ENCODE measurements around the gene CDH15.
A peak's percentile ranks its signal among the peaks of the same experiment; 100 is the strongest.

CDH15 gene, protein sequence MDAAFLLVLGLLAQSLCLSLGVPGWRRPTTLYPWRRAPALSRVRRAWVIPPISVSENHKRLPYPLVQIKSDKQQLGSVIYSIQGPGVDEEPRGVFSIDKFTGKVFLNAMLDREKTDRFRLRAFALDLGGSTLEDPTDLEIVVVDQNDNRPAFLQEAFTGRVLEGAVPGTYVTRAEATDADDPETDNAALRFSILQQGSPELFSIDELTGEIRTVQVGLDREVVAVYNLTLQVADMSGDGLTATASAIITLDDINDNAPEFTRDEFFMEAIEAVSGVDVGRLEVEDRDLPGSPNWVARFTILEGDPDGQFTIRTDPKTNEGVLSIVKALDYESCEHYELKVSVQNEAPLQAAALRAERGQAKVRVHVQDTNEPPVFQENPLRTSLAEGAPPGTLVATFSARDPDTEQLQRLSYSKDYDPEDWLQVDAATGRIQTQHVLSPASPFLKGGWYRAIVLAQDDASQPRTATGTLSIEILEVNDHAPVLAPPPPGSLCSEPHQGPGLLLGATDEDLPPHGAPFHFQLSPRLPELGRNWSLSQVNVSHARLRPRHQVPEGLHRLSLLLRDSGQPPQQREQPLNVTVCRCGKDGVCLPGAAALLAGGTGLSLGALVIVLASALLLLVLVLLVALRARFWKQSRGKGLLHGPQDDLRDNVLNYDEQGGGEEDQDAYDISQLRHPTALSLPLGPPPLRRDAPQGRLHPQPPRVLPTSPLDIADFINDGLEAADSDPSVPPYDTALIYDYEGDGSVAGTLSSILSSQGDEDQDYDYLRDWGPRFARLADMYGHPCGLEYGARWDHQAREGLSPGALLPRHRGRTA

DNA sequence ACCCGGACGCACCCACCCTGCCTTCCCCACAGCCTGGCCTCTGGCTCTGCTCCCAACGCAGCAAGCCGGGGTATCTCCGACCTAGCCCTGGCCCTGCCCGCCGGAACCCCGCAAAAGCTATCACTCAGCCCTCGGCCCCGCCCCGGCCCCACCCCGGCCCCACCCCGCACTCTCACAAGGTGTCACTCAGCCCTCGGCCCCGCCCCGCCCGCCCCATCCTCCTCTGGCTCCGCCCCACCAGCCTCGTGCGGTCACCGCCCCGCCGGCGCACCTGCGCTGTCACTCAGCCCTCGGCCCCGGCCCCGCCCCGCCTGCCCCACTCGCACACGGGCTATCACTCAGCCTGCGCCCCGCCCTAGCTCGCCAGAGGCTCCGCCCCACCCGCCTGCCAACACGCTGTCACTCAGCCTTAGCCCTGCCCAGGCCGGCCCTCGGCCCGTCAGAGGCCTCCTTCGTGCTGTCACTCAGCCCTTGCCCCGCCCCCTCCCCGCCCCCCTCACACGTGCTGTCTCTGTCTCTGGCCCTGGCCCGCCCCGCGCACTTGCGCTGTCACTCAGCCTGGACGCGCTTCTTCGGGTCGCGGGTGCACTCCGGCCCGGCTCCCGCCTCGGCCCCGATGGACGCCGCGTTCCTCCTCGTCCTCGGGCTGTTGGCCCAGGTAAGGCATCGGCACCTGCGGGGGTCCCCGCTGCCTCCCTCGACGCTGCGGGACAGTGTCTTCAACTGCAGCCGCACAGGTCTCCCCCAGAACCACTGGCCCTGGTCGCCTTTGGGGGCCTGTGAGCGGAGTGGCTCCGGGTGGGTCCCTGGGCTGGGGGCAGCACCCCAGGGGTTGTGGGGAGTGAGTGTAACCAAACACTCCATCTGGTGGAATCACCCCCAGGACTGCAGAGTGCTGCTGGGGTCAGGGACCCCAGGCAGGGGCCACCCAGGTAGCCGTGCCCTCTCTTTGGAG, at the start of gene CDH15:
TSS of gene CDH15 (plus strand) at position 533 of the 955 bp plus-strand sequence. CDS start at position 617, 84 bp downstream.
- H3K4me1 ChIP-seq (ENCODE audit: control insufficient read depth in 1 of 2, insufficient read depth in 2 of 2, low read length in 2 of 2), result peaks cover 13 to 18% of the 10 kb centered on the region in 2 donors
- no peaks in the 10 kb centered on the region for H3K36me3 ChIP-seq (ENCODE audit: control insufficient read depth in 1 of 2, insufficient read depth in 2 of 2, low read length in 2 of 2)
- peak within 1 kb of the TSS in 1 of 2 donors; percentile 38 for H3K9ac ChIP-seq (ENCODE audit: low read depth in 1 of 2, low read length in 2 of 2)
- H3K4me3 ChIP-seq (ENCODE audit: low read depth in 1 of 2, low read length in 2 of 2), result peak within 1 kb of the TSS; percentile 45 to 59
- no peak within 1 kb of the TSS for H3K27ac ChIP-seq (ENCODE audit: low read depth, low read length)
- peaks cover 27 to 40% of the 10 kb centered on the region in 2 donors for H3K27me3 ChIP-seq (ENCODE audit: control insufficient read depth in 1 of 2, insufficient read depth in 2 of 2, low read length in 2 of 2)
- H3K9me3 ChIP-seq (ENCODE audit: control insufficient read depth in 1 of 2, low read length in 2 of 2), result no peaks in the 10 kb centered on the region

GRCh38 chr16:89122322-89122851, 49.2 kb upstream of the CDH15 start:
- peaks cover 10 to 56% of the 10 kb centered on the region in 2 donors for H3K36me3 ChIP-seq (ENCODE audit: control insufficient read depth in 1 of 2, insufficient read depth in 2 of 2, low read length in 2 of 2)
- H3K27ac ChIP-seq (ENCODE audit: low read depth, low read length), result no peak overlapping the region
- no peak overlapping the region for H3K4me3 ChIP-seq (ENCODE audit: low read depth in 1 of 2, low read length in 2 of 2)
- H3K9me3 ChIP-seq (ENCODE audit: control insufficient read depth in 1 of 2, low read length in 2 of 2), result no peaks in the 10 kb centered on the region
- no peaks in the 10 kb centered on the region for H3K27me3 ChIP-seq (ENCODE audit: control insufficient read depth in 1 of 2, insufficient read depth in 2 of 2, low read length in 2 of 2)
- H3K9ac ChIP-seq (ENCODE audit: low read depth in 1 of 2, low read length in 2 of 2), result no peak overlapping the region
- peaks cover 3 to 20% of the 10 kb centered on the region in 2 donors for H3K4me1 ChIP-seq (ENCODE audit: control insufficient read depth in 1 of 2, insufficient read depth in 2 of 2, low read length in 2 of 2)

DNA sequence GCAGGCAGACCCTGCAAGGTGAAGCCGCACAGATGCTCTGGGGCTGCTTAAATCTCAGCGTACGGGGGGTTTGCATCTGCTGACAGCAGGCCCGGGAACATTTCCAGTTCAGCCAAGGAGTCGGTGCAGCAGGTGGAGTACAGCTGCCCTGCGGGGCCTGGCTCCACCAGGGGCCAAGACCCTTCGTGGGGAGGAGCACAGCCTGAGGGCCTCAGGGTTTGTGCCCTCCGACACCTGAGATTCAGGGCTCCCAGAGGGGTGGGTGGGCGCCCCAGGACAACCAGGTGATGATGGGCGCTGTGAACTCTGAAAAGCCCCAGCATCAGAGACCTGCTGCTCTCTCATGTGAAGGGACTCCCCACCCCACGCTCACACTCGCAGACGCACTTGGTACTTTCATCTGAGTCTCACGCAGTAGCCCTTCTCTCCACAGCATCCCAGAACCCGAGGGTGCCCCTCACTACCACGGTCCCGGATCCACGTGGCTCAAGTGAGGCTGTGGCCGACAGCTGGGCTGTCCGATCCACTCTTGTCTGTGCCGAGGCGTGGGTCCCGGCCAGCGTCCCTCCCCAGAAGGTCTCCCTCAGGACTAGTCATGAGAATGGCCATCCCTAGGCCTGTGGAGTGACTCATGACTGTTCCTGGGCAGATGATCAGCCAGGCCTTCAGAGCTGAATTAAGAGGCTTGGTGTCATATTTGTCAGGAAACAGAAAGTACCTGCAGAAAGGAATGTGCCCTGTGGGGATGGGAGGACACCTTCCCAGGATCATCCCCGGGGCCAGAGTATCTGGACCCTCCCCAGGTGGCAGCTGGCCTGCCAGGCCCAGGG, 48.3 kb upstream of the CDH15 start:
- Histone ChIP-seq H3K9ac (ENCODE audit: low read depth in 1 of 2, low read length in 2 of 2) (no peak overlapping the region), H3K36me3 (ENCODE audit: control insufficient read depth in 1 of 2, insufficient read depth in 2 of 2, low read length in 2 of 2) (peaks cover 10 to 50% of the 10 kb centered on the region in 2 donors), H3K4me3 (ENCODE audit: low read depth in 1 of 2, low read length in 2 of 2) (no peak overlapping the region), H3K4me1 (ENCODE audit: control insufficient read depth in 1 of 2, insufficient read depth in 2 of 2, low read length in 2 of 2) (peaks cover 3 to 20% of the 10 kb centered on the region in 2 donors), H3K27me3 (ENCODE audit: control insufficient read depth in 1 of 2, insufficient read depth in 2 of 2, low read length in 2 of 2) (no peaks in the 10 kb centered on the region), H3K27ac (ENCODE audit: low read depth, low read length) (no peak overlapping the region), H3K9me3 (ENCODE audit: control insufficient read depth in 1 of 2, low read length in 2 of 2) (no peaks in the 10 kb centered on the region)

DNA sequence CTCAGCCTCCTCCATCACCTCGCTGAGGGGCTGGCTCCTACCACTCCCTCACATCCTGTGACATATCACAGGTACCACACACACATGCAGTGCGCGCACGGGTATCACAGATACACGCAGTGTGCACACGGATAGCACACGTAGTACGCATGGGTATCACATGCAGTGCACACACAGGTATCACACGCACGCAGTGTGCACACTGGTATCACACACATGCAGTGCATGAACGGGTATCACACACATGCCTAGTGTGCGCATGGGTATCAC, 47.8 kb upstream of the CDH15 start:
- H3K4me3 ChIP-seq (ENCODE audit: low read depth in 1 of 2, low read length in 2 of 2), result no peak overlapping the region
- peaks cover 10 to 45% of the 10 kb centered on the region in 2 donors for H3K36me3 ChIP-seq (ENCODE audit: control insufficient read depth in 1 of 2, insufficient read depth in 2 of 2, low read length in 2 of 2)
- peaks cover 3 to 20% of the 10 kb centered on the region in 2 donors for H3K4me1 ChIP-seq (ENCODE audit: control insufficient read depth in 1 of 2, insufficient read depth in 2 of 2, low read length in 2 of 2)
- no peaks in the 10 kb centered on the region for H3K27me3 ChIP-seq (ENCODE audit: control insufficient read depth in 1 of 2, insufficient read depth in 2 of 2, low read length in 2 of 2)
- no peak overlapping the region for H3K27ac ChIP-seq (ENCODE audit: low read depth, low read length)
- no peak overlapping the region for H3K9ac ChIP-seq (ENCODE audit: low read depth in 1 of 2, low read length in 2 of 2)
- H3K9me3 ChIP-seq (ENCODE audit: control insufficient read depth in 1 of 2, low read length in 2 of 2), result no peaks in the 10 kb centered on the region

DNA sequence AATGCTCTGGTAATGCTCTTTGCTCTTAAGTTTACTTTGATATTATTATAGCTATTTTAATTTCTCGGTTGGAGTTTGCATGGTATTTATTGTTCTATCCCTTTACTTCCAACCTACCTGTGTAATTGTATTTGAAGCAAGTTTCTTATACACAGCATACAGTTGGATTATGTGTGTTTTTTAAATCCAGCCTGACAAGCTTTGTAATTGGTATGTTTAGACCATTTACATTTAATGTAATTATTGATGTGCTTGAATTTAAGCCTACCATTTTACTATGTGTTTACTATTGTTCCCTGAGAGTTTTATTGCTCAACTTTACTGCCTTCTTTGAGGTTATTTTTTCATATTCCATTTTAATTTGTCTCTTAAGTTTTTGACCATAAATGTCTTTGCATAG, 42.2 kb upstream of the CDH15 start:
- Histone ChIP-seq H3K9me3 (ENCODE audit: control insufficient read depth in 1 of 2, low read length in 2 of 2) (no peaks in the 10 kb centered on the region), H3K9ac (ENCODE audit: low read depth in 1 of 2, low read length in 2 of 2) (no peak overlapping the region), H3K4me3 (ENCODE audit: low read depth in 1 of 2, low read length in 2 of 2) (no peak overlapping the region), H3K27ac (ENCODE audit: low read depth, low read length) (no peak overlapping the region), H3K4me1 (ENCODE audit: control insufficient read depth in 1 of 2, insufficient read depth in 2 of 2, low read length in 2 of 2) (peaks cover 0 to 3% of the 10 kb centered on the region in 2 donors), H3K36me3 (ENCODE audit: control insufficient read depth in 1 of 2, insufficient read depth in 2 of 2, low read length in 2 of 2) (peaks cover 14 to 41% of the 10 kb centered on the region in 2 donors), H3K27me3 (ENCODE audit: control insufficient read depth in 1 of 2, insufficient read depth in 2 of 2, low read length in 2 of 2) (no peaks in the 10 kb centered on the region)

DNA sequence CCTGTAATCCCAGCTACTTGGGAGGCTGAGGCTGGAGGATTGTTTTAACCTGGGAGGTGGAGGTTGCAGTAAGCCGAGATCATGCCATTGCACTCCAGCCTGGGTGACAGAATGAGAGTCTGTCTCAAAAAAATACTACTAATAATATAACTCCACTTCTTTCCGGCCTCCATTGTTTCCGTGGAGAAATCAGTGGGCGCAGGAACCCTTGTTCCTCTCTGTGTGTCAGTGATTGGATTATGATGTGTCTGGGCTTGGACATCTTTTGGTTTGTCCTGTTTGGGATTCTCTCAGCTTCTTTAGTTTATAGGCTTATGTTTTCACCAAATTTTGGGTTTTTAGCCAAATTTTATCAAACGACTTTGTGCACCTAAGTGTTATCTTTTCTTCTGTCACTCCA, 41.1 kb upstream of the CDH15 start:
- Histone ChIP-seq H3K9me3 (ENCODE audit: control insufficient read depth in 1 of 2, low read length in 2 of 2) (no peaks in the 10 kb centered on the region), H3K27ac (ENCODE audit: low read depth, low read length) (no peak overlapping the region), H3K9ac (ENCODE audit: low read depth in 1 of 2, low read length in 2 of 2) (no peak overlapping the region), H3K36me3 (ENCODE audit: control insufficient read depth in 1 of 2, insufficient read depth in 2 of 2, low read length in 2 of 2) (peaks cover 10 to 45% of the 10 kb centered on the region in 2 donors), H3K4me1 (ENCODE audit: control insufficient read depth in 1 of 2, insufficient read depth in 2 of 2, low read length in 2 of 2) (no peaks in the 10 kb centered on the region), H3K4me3 (ENCODE audit: low read depth in 1 of 2, low read length in 2 of 2) (no peak overlapping the region), H3K27me3 (ENCODE audit: control insufficient read depth in 1 of 2, insufficient read depth in 2 of 2, low read length in 2 of 2) (no peaks in the 10 kb centered on the region)

GRCh38 chr16:89131783-89132182, 39.8 kb upstream of the CDH15 start:
- Histone ChIP-seq H3K9ac (ENCODE audit: low read depth in 1 of 2, low read length in 2 of 2) (no peak overlapping the region), H3K4me1 (ENCODE audit: control insufficient read depth in 1 of 2, insufficient read depth in 2 of 2, low read length in 2 of 2) (no peaks in the 10 kb centered on the region), H3K27ac (ENCODE audit: low read depth, low read length) (no peak overlapping the region), H3K36me3 (ENCODE audit: control insufficient read depth in 1 of 2, insufficient read depth in 2 of 2, low read length in 2 of 2) (peaks cover 15 to 56% of the 10 kb centered on the region in 2 donors), H3K27me3 (ENCODE audit: control insufficient read depth in 1 of 2, insufficient read depth in 2 of 2, low read length in 2 of 2) (no peaks in the 10 kb centered on the region), H3K9me3 (ENCODE audit: control insufficient read depth in 1 of 2, low read length in 2 of 2) (no peaks in the 10 kb centered on the region), H3K4me3 (ENCODE audit: low read depth in 1 of 2, low read length in 2 of 2) (no peak overlapping the region)

DNA sequence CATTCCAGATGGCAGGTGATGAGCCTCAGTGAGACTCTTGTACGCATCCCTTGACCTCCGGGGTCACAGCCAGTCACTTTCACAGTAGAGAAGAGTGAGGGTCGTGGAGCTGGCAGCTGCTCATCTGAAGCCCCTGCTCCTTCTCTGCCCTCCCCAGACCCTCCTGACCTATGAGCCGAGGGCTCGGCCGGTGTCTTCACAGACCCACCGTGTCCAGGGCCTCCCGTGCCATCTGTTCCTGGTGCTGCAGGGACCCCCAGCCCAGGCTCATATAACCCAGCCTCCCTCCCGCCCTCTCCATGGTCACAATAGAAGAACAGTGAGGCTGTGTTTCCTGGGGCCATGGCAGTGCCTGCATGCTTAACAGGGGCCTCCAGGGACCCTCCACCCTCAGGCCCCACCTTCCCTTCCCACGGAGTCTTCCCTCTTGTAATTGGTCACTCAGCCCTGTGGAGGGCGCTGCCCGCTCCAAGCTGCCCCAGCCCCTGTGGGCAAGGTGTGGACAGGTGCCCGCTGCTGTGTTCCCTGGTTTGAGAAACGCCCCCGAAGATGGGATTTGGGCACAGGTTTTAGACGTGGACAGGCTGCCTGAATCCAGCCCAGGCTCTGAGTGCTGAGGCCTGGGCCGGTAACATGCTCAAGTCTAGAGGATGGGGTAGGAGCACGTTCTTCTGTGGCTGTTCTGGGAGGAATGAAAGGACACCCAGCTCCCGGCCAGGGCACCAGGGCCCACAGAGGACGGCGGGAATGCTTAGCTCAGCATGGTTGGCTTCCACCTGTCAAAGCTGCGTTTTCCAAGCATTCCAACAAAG, 39.1 kb upstream of the CDH15 start:
- Histone ChIP-seq H3K9ac (ENCODE audit: low read depth in 1 of 2, low read length in 2 of 2) (no peak overlapping the region), H3K9me3 (ENCODE audit: control insufficient read depth in 1 of 2, low read length in 2 of 2) (no peaks in the 10 kb centered on the region), H3K4me1 (ENCODE audit: control insufficient read depth in 1 of 2, insufficient read depth in 2 of 2, low read length in 2 of 2) (no peaks in the 10 kb centered on the region), H3K27me3 (ENCODE audit: control insufficient read depth in 1 of 2, insufficient read depth in 2 of 2, low read length in 2 of 2) (no peaks in the 10 kb centered on the region), H3K4me3 (ENCODE audit: low read depth in 1 of 2, low read length in 2 of 2) (no peak overlapping the region), H3K36me3 (ENCODE audit: control insufficient read depth in 1 of 2, insufficient read depth in 2 of 2, low read length in 2 of 2) (peaks cover 15 to 58% of the 10 kb centered on the region in 2 donors), H3K27ac (ENCODE audit: low read depth, low read length) (no peak overlapping the region)

Measured in duodenal mucosa (tissue), 2 donors.